ENCODE measurements around the gene DNM3.

DNA sequence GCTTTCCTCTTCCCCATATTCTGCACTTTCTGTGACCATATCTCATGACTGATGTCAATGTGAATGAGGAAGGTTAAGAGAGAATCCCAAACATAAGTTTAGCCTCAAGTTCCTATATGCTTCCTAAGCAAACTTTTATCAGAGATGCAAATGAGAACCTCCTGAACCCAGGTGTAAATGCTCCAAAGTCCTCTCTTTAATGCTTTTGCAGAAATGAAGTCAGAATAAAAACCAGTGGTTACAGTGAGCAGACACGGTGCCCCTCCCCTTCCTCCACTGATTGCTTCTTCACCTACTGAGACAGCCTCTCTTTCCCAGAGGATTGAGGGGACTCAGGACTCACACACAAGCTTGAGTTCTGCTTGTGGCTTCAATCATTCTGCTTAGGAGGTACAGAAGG lies 614.2 kb downstream of the DNM3 start:
- TF ChIP-seq, protein P1, sequence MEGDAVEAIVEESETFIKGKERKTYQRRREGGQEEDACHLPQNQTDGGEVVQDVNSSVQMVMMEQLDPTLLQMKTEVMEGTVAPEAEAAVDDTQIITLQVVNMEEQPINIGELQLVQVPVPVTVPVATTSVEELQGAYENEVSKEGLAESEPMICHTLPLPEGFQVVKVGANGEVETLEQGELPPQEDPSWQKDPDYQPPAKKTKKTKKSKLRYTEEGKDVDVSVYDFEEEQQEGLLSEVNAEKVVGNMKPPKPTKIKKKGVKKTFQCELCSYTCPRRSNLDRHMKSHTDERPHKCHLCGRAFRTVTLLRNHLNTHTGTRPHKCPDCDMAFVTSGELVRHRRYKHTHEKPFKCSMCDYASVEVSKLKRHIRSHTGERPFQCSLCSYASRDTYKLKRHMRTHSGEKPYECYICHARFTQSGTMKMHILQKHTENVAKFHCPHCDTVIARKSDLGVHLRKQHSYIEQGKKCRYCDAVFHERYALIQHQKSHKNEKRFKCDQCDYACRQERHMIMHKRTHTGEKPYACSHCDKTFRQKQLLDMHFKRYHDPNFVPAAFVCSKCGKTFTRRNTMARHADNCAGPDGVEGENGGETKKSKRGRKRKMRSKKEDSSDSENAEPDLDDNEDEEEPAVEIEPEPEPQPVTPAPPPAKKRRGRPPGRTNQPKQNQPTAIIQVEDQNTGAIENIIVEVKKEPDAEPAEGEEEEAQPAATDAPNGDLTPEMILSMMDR (IDR thresholded peaks at IDR 0.05): no peak
- TF ChIP-seq POLR2A (IDR thresholded peaks at IDR 0.05) (no peak), EP300 (IDR thresholded peaks at IDR 0.05) (no peak), POLR2AphosphoS5 (IDR thresholded peaks at IDR 0.05) (no peak)
